B cell (primary cell): ENCODE measurements around the gene USP7.

ENCODE experiments used
- CTCF ChIP-seq: fragments of 200-600 bp; IDR thresholded peaks from one replicate; pipeline ENCODE4 v1.8.0; 2022; ENCODE audit warnings: antibody characterized with exemption, mild to moderate bottlenecking
- EZH2 ChIP-seq: IDR thresholded peaks from 2 replicates; pipeline ENCODE4 v1.6.1; 2012; ENCODE audit warnings: borderline replicate concordance, low read depth, mild to moderate bottlenecking, moderate library complexity, low read length; ENCODE audit not compliant: insufficient read depth, poor library complexity, severe bottlenecking

GRCh38 chr16:8961811-8962390 is 1.8 kb downstream of the USP7 start:
- TF ChIP-seq CTCF (no peak), EZH2 (no peak)
